Bronchial epithelial cell (primary cell): ENCODE results near the gene TEDC2. TPM values are rescaled to one million over a fixed set of nuclear protein-coding genes. Genes with fewer than 3 reads are reported as not detected.
A peak's percentile ranks its signal among the peaks of the same experiment; 100 is the strongest.

ENCODE experiments used
- DNase-seq: peaks from one replicate; pipeline ENCODE4 v3.0.0-alpha.2; 2010; ENCODE audit warnings: low read depth
- FAIRE-seq: peaks from 2 replicates; lab custom pipeline; 2011; peaks lifted over from hg19 to GRCh38; lab: Jason Lieb, UNC
- H3K27me3 ChIP-seq: 2 replicates; pipeline ENCODE4 v1.5.1; 2011; ENCODE audit warnings: low read length; ENCODE audit not compliant: control insufficient read depth, insufficient read depth
- H3K36me3 ChIP-seq: 2 replicates; pipeline ENCODE4 v1.5.1; 2011; ENCODE audit warnings: low read length; ENCODE audit not compliant: control insufficient read depth, insufficient read depth
- H3K4me3 ChIP-seq: 2 replicates; pipeline ENCODE4 v1.5.1; 2011; ENCODE audit warnings: mild to moderate bottlenecking, low read depth, low read length, control low read depth
- CTCF ChIP-seq: IDR thresholded peaks from 2 replicates; pipeline ENCODE4 v1.5.1; 2011; ENCODE audit warnings: mild to moderate bottlenecking, moderate library complexity, low read length, control low read depth, inconsistent platforms; ENCODE audit not compliant: insufficient read depth, severe bottlenecking
- total RNA-seq: library from RNA; depleted of rRNA; stranded (reverse); fragments of >200 nt; gene quantifications from 2 replicates; pipeline ENCODE4 v1.2.1, GENCODE V29; 2014

The TEDC2 gene
- total RNA-seq, 1 donor from 2014 or later: 0.53 TPM

GRCh38 chr16:2485811-2486507 lies 26.1 kb downstream of the TEDC2 start:
- FAIRE-seq (no peak), DNase-seq (no peak)
- Histone ChIP-seq H3K4me3 (no peak overlapping the region), H3K36me3 (no peaks in the 10 kb centered on the region), H3K27me3 (no peaks in the 10 kb centered on the region)
- no peak for TF ChIP-seq CTCF

GRCh38 chr16:2486645-2487516 lies 27.0 kb downstream of the TEDC2 start:
- no peak overlapping the region for H3K4me3 ChIP-seq
- H3K36me3 ChIP-seq: no peaks in the 10 kb centered on the region
- peak; percentile 41 for DNase-seq
- no peaks in the 10 kb centered on the region for H3K27me3 ChIP-seq
- TF ChIP-seq CTCF: peak; percentile 61
- no peak for FAIRE-seq

- DNase-seq: no peak
- no peak for TF ChIP-seq CTCF
- Histone ChIP-seq H3K36me3 (no peaks in the 10 kb centered on the region), H3K4me3 (no peak overlapping the region), H3K27me3 (no peaks in the 10 kb centered on the region)
- FAIRE-seq: no peak
These were observed 27.6 kb downstream of the TEDC2 start for GRCh38 chr16:2487517-2487842.

GRCh38 chr16:2487903-2488531 lies 28.1 kb downstream of the TEDC2 start:
- no peak for TF ChIP-seq CTCF
- no peak for FAIRE-seq
- DNase-seq: no peak
- H3K36me3 ChIP-seq: no peaks in the 10 kb centered on the region
- H3K4me3 ChIP-seq: no peak overlapping the region
- no peaks in the 10 kb centered on the region for H3K27me3 ChIP-seq

- FAIRE-seq (no peak), DNase-seq (no peak)
- TF ChIP-seq CTCF: no peak
- no peak overlapping the region for H3K4me3 ChIP-seq
- H3K27me3 ChIP-seq: no peaks in the 10 kb centered on the region
- no peaks in the 10 kb centered on the region for H3K36me3 ChIP-seq
These were observed 29.7 kb downstream of the TEDC2 start for GRCh38 chr16:2489581-2489980.
